HepG2 (cell line): ENCODE measurements around the gene AQP9. TPM values are rescaled to one million over a fixed set of nuclear protein-coding genes. Genes with fewer than 3 reads are reported as not detected.

Experiments used
- ATAC-seq: fragments of 200-7000 bp; cut with Tn5 transposase; 3 replicates; pipeline ENCODE4 v1.9.1; 2020; ENCODE audit warnings: mild to moderate bottlenecking, moderate library complexity
- BruUV-seq: library from RNA; stranded (reverse); fragments of 400-500 nt; replicated peaks from 2 replicates; lab custom pipeline; 2021; lab: Mats Ljungman, UMichigan
- CTCF ChIA-PET: fragments of 300-600 bp; formaldehyde crosslinking; extraction: SDS; loops from one replicate; lab custom pipeline; 2021; ENCODE audit warnings: low total read pairs, inconsistent platforms, low intra/inter-chr PET ratio; lab: Yijun Ruan, JAX
- POLR2A ChIA-PET: fragments of 350-600 bp; sonication (Branson Sonifier 250); formaldehyde crosslinking; loops from one replicate; lab custom pipeline; 2020; ENCODE audit warnings: antibody characterized with exemption, inconsistent platforms; lab: Yijun Ruan, JAX
- DNase-seq: peaks from one replicate; pipeline ENCODE4 v3.0.0-alpha.2; 2015; ENCODE audit warnings: low spot score
- FAIRE-seq: peaks from 3 replicates; lab custom pipeline; 2011; peaks lifted over from hg19 to GRCh38; lab: Jason Lieb, UNC
- H2AFZ ChIP-seq: one replicate; pipeline ENCODE4 v1.6.1; 2011; ENCODE audit warnings: low read length, inconsistent platforms
- H3K27ac ChIP-seq: fragments of 300-600 bp; 3 replicates; pipeline ENCODE4 v1.8.0; 2011; ENCODE audit warnings: mixed run types, mild to moderate bottlenecking, mixed read lengths, low read length, inconsistent platforms; ENCODE audit not compliant: insufficient read depth; ENCODE audit errors: extremely low read length
- H3K27me3 ChIP-seq, 2 experiments: fragments of 200-600 bp in 1 of 2; 2 replicates in 1 of 2; 3 replicates in 1 of 2; pipeline versions ENCODE4 v1.6.0 to v1.8.0; 2011; ENCODE audit warnings: low read length in 2 of 2, mild to moderate bottlenecking in 2 of 2, moderate library complexity in 2 of 2, inconsistent platforms in 1 of 2; ENCODE audit not compliant: insufficient read depth in 2 of 2, control insufficient read depth in 1 of 2
- H3K36me3 ChIP-seq, 2 experiments: fragments of 200-600 bp in 1 of 2; replicated peaks in 1 of 2; 2 replicates in 1 of 2; 3 replicates in 1 of 2; pipeline versions ENCODE4 v1.5.1 to v1.8.0; 2011; ENCODE audit warnings: low read length in 2 of 2, inconsistent platforms in 1 of 2; ENCODE audit not compliant: insufficient read depth in 2 of 2, control insufficient read depth in 1 of 2
- H3K4me1 ChIP-seq: 2 replicates; pipeline ENCODE4 v1.5.1; 2012; ENCODE audit warnings: low read length, inconsistent platforms; ENCODE audit not compliant: insufficient read depth
- H3K4me2 ChIP-seq: 2 replicates; pipeline ENCODE4 v1.6.0; 2011; ENCODE audit warnings: low read depth, low read length, inconsistent platforms
- H3K4me3 ChIP-seq, 3 experiments: fragments of 200-600 bp in 1 of 3; sonication (generic), shearing (Covaris generic) in 1 of 3; replicated peaks in 1 of 3; 2 replicates each; pipeline ENCODE4 v1.5.1; 2011 to 2016; ENCODE audit warnings: low read length in 3 of 3, inconsistent platforms in 2 of 3, low read depth in 2 of 3, mild to moderate bottlenecking in 2 of 3, control low read depth in 1 of 3, mixed read lengths in 1 of 3; ENCODE audit not compliant: insufficient read depth in 1 of 3
- H3K79me2 ChIP-seq: one replicate; pipeline ENCODE4 v1.6.1; 2011; ENCODE audit warnings: low read length, inconsistent platforms; ENCODE audit not compliant: insufficient read depth
- H3K9ac ChIP-seq: 2 replicates; pipeline ENCODE4 v1.6.0; 2011; ENCODE audit warnings: mild to moderate bottlenecking, low read depth, low read length, inconsistent platforms; ENCODE audit not compliant: insufficient read depth
- H3K9me3 ChIP-seq: 2 replicates; pipeline ENCODE4 v1.5.1; 2012; ENCODE audit warnings: mild to moderate bottlenecking, low read length
- H4K20me1 ChIP-seq: 2 replicates; pipeline ENCODE4 v1.6.0; 2011; ENCODE audit warnings: inconsistent platforms, mild to moderate bottlenecking, low read length, moderate library complexity; ENCODE audit not compliant: insufficient read depth
- CENPT ChIP-seq: sonication (generic); formaldehyde crosslinking; IDR thresholded peaks from 2 replicates; pipeline ENCODE4 v1.8.0; 2022; ENCODE audit warnings: low read depth, mild to moderate bottlenecking, moderate library complexity, missing genetic modification reagents
- NR2C2 ChIP-seq: sonication (generic); formaldehyde crosslinking; IDR thresholded peaks from 2 replicates; pipeline ENCODE4 v1.4.0; 2020; ENCODE audit warnings: missing genetic modification reagents, mild to moderate bottlenecking, moderate library complexity, borderline replicate concordance
- SALL1 ChIP-seq: sonication (generic); formaldehyde crosslinking; IDR thresholded peaks from 2 replicates; pipeline ENCODE4 v1.8.0; 2022; ENCODE audit warnings: mild to moderate bottlenecking, missing genetic modification reagents
- SPEN ChIP-seq: sonication (generic); formaldehyde crosslinking; IDR thresholded peaks from 2 replicates; pipeline ENCODE4 v1.5.1; 2020; ENCODE audit warnings: low read depth, mild to moderate bottlenecking, missing genetic modification reagents
- ZNF335 ChIP-seq: sonication (generic); formaldehyde crosslinking; IDR thresholded peaks from 2 replicates; pipeline ENCODE4 v1.4.0; 2020; ENCODE audit warnings: missing genetic modification reagents
- ZNF367 ChIP-seq: sonication (generic); formaldehyde crosslinking; IDR thresholded peaks from 2 replicates; pipeline ENCODE4 v1.4.0; 2020; ENCODE audit warnings: missing genetic modification reagents, borderline replicate concordance
- ZNF569 ChIP-seq: sonication (generic); formaldehyde crosslinking; IDR thresholded peaks from 2 replicates; pipeline ENCODE4 v1.5.0; 2020; ENCODE audit warnings: mild to moderate bottlenecking, missing genetic modification reagents, moderate library complexity, borderline replicate concordance
- ZNF615 ChIP-seq: sonication (generic); formaldehyde crosslinking; IDR thresholded peaks from 2 replicates; pipeline ENCODE4 v1.5.0; 2020; ENCODE audit warnings: mild to moderate bottlenecking, missing genetic modification reagents, borderline replicate concordance
- ZNF660 ChIP-seq: sonication (generic); formaldehyde crosslinking; IDR thresholded peaks from 2 replicates; pipeline ENCODE4 v1.5.1; 2020; ENCODE audit warnings: mild to moderate bottlenecking, low read depth, missing genetic modification reagents, borderline replicate concordance
- ZNF879 ChIP-seq: sonication (generic); formaldehyde crosslinking; IDR thresholded peaks from 2 replicates; pipeline ENCODE4 v1.8.1; 2023; ENCODE audit warnings: missing genetic modification reagents
- WGBS: methylation state at CpG from one replicate; pipeline ENCODE4 v1.1.6; 2017; ENCODE audit warnings: low lambda C conversion rate; 5-methylcytosine and 5-hydroxymethylcytosine counted together
- in situ Hi-C: cut with HindIII; loops from 2 replicates; pipeline ENCODE4 v1.10.0; 2017; ENCODE audit warnings: low pct_unique_long_range_greater_than_20kb; ENCODE audit not compliant: extremely low pct_ligation_motif_present
- intact Hi-C: fragments of 100-400 bp; cut with micrococcal nuclease; formaldehyde crosslinking; loops from one replicate; pipeline ENCODE4 v1.10.0; 2022; ENCODE audit not compliant: unreplicated experiment
- polyA plus RNA-seq, 8 experiments: library from polyadenylated mRNA; depleted of rRNA in 3 of 8; stranded (reverse) in 7 of 8; unstranded in 1 of 8; fragments of >200 nt; fragmentation: Illumina TruSeq in 4 of 8; extraction: Trizol in 4 of 8; gene quantifications; 2 replicates each; pipeline versions ENCODE4 v1.2.1 to v1.2.3, GENCODE V29; 2011 to 2016; ENCODE audit warnings: low read depth in 4 of 8, missing spikeins in 1 of 8, mixed read lengths in 1 of 8; ENCODE audit not compliant: insufficient read depth in 1 of 8
- total RNA-seq, 5 experiments: library from RNA; depleted of rRNA; stranded (reverse); fragments of >200 nt; fragmentation: Illumina TruSeq; extraction: Trizol; gene quantifications; 2 replicates each; pipeline ENCODE4 v1.2.3, GENCODE V29; 2016; ENCODE audit warnings: low read depth in 1 of 5
- TF ChIP-seq, protein P1 (sequence below): sonication (generic); formaldehyde crosslinking; IDR thresholded peaks from 2 replicates; pipeline ENCODE4 v1.4.0; 2020; ENCODE audit warnings: mild to moderate bottlenecking, missing genetic modification reagents
- TF ChIP-seq, protein P2 (sequence below): sonication (generic); formaldehyde crosslinking; IDR thresholded peaks from 2 replicates; pipeline ENCODE4 v1.4.0; 2020; ENCODE audit warnings: missing genetic modification reagents, borderline replicate concordance

Gene AQP9
- total and polyA plus RNA-seq, 2 of the 13 experiments (the other 11 are each of a cell fraction or from before 2014, with no cell fraction given): not detected

DNA sequence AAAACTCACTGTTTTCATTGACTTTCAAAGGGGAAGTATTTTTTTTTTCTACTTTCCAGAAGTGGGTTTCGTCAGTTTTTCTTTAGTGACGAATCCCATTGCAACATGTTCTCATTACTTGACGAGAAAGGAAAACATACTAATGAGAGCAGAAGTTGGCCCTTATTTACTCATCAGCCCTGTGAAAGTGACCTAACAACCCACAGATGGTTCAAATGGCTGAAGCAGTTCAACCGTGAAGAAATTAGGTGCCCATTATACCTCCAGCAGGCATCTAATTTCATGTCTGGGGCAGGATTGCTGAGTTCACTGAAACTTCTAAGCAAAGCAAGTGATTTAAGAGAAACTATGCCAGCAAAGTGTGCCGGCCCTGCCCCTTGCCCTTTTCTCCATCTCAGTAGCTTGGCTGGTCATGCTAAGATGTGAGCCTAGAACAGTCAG, 9.0 kb downstream of the AQP9 start:
- no peaks in the 10 kb centered on the region for H3K4me1 ChIP-seq
- peaks cover 4 to 13% of the 10 kb centered on the region in 2 experiments for H3K27me3 ChIP-seq
- H2AFZ ChIP-seq: no peak overlapping the region
- DNase-seq: no peak
- no peak overlapping the region for H3K4me3 ChIP-seq
- no peaks in the 10 kb centered on the region for H4K20me1 ChIP-seq
- no peak for TF ChIP-seq NR2C2 (CRISPR knock-in tag)
- TF ChIP-seq, protein P1, sequence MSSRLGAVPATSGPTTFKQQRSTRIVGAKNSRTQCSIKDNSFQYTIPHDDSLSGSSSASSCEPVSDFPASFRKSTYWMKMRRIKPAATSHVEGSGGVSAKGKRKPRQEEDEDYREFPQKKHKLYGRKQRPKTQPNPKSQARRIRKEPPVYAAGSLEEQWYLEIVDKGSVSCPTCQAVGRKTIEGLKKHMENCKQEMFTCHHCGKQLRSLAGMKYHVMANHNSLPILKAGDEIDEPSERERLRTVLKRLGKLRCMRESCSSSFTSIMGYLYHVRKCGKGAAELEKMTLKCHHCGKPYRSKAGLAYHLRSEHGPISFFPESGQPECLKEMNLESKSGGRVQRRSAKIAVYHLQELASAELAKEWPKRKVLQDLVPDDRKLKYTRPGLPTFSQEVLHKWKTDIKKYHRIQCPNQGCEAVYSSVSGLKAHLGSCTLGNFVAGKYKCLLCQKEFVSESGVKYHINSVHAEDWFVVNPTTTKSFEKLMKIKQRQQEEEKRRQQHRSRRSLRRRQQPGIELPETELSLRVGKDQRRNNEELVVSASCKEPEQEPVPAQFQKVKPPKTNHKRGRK: no peak
- no peak for TF ChIP-seq SPEN (CRISPR knock-in tag)
- TF ChIP-seq ZNF367 (CRISPR knock-in tag): no peak
- no peak for TF ChIP-seq ZNF569 (CRISPR knock-in tag)
- TF ChIP-seq CENPT (CRISPR knock-in tag): no peak
- TF ChIP-seq ZNF335: no peak
- TF ChIP-seq ZNF879: no peak
- TF ChIP-seq ZNF660 (CRISPR knock-in tag): no peak
- TF ChIP-seq SALL1 (CRISPR knock-in tag): no peak
- TF ChIP-seq ZNF615 (CRISPR knock-in tag): no peak
- TF ChIP-seq, protein P2, sequence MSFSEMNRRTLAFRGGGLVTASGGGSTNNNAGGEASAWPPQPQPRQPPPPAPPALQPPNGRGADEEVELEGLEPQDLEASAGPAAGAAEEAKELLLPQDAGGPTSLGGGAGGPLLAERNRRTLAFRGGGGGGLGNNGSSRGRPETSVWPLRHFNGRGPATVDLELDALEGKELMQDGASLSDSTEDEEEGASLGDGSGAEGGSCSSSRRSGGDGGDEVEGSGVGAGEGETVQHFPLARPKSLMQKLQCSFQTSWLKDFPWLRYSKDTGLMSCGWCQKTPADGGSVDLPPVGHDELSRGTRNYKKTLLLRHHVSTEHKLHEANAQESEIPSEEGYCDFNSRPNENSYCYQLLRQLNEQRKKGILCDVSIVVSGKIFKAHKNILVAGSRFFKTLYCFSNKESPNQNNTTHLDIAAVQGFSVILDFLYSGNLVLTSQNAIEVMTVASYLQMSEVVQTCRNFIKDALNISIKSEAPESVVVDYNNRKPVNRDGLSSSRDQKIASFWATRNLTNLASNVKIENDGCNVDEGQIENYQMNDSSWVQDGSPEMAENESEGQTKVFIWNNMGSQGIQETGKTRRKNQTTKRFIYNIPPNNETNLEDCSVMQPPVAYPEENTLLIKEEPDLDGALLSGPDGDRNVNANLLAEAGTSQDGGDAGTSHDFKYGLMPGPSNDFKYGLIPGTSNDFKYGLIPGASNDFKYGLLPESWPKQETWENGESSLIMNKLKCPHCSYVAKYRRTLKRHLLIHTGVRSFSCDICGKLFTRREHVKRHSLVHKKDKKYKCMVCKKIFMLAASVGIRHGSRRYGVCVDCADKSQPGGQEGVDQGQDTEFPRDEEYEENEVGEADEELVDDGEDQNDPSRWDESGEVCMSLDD (CRISPR knock-in tag): no peak
- no peak for ATAC-seq
- no peaks in the 10 kb centered on the region for H3K36me3 ChIP-seq
- FAIRE-seq: no peak
- no peak overlapping the region for H3K9ac ChIP-seq
- no peaks in the 10 kb centered on the region for H3K79me2 ChIP-seq
- no TSS peak for BruUV-seq
- H3K4me2 ChIP-seq: no peak overlapping the region
- intact Hi-C loops (no loop called here), in situ Hi-C loops (no loop called here)
- no peak overlapping the region for H3K27ac ChIP-seq
- ChIA-PET CTCF (no interaction called here), POLR2A (no interaction called here)
- H3K9me3 ChIP-seq: no peaks in the 10 kb centered on the region
- WGBS: 14% methylated on average over 5 of the region's 5 CpGs
